RWPE1 (cell line): Measurements from ENCODE around the gene PPM1E.

Experiments used
- CTCF ChIA-PET: fragments of 350-600 bp; sonication (Branson Sonifier 250); formaldehyde crosslinking; extraction: SDS; loops from one replicate; lab custom pipeline; 2021; lab: Yijun Ruan, JAX
- POLR2A ChIA-PET: fragments of 400-600 bp; formaldehyde crosslinking; extraction: SDS; loops from one replicate; lab custom pipeline; 2020; ENCODE audit warnings: antibody characterized with exemption; ENCODE audit not compliant: low non-redundant PET; lab: Yijun Ruan, JAX
- DNase-seq: peaks from one replicate; pipeline ENCODE4 v3.0.0; 2012; ENCODE audit warnings: low spot score
- H3K27ac ChIP-seq: fragments of 450-650 bp; 2 replicates; pipeline ENCODE4 v1.5.1; 2017
- TF ChIP-seq, protein P1 (sequence below): fragments of 450-650 bp; conservative IDR thresholded peaks from 2 replicates; pipeline ENCODE4 v1.5.1; 2017; ENCODE audit warnings: low read depth, mild to moderate bottlenecking

Gene PPM1E

DNA sequence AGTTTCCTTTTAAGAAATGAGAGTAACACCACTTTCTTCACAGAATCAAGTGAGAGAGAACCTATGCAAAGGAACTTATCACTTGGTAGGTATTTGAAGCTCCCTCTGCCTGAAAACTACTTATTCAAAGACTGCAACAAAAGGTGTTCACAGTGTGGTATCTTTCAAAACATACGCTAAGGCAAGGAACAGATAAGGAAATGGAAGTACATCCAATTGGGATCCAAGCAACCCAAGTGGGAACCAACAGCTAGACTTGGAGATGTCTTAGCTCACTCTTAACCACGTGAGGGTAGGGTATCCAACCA, 431 bp upstream of the PPM1E start:
- DNase-seq: no peak
- POLR2A ChIA-PET: no interaction called here
- TF ChIP-seq, protein P1, sequence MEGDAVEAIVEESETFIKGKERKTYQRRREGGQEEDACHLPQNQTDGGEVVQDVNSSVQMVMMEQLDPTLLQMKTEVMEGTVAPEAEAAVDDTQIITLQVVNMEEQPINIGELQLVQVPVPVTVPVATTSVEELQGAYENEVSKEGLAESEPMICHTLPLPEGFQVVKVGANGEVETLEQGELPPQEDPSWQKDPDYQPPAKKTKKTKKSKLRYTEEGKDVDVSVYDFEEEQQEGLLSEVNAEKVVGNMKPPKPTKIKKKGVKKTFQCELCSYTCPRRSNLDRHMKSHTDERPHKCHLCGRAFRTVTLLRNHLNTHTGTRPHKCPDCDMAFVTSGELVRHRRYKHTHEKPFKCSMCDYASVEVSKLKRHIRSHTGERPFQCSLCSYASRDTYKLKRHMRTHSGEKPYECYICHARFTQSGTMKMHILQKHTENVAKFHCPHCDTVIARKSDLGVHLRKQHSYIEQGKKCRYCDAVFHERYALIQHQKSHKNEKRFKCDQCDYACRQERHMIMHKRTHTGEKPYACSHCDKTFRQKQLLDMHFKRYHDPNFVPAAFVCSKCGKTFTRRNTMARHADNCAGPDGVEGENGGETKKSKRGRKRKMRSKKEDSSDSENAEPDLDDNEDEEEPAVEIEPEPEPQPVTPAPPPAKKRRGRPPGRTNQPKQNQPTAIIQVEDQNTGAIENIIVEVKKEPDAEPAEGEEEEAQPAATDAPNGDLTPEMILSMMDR: no peak
- no peak overlapping the region for H3K27ac ChIP-seq
- CTCF ChIA-PET: interaction anchor here (0.6 to 0.9 kb wide), 2 partner anchors 12 to 249 kb away, joined by 3 read pairs; no protein-coding TSS in a partner anchor

DNA sequence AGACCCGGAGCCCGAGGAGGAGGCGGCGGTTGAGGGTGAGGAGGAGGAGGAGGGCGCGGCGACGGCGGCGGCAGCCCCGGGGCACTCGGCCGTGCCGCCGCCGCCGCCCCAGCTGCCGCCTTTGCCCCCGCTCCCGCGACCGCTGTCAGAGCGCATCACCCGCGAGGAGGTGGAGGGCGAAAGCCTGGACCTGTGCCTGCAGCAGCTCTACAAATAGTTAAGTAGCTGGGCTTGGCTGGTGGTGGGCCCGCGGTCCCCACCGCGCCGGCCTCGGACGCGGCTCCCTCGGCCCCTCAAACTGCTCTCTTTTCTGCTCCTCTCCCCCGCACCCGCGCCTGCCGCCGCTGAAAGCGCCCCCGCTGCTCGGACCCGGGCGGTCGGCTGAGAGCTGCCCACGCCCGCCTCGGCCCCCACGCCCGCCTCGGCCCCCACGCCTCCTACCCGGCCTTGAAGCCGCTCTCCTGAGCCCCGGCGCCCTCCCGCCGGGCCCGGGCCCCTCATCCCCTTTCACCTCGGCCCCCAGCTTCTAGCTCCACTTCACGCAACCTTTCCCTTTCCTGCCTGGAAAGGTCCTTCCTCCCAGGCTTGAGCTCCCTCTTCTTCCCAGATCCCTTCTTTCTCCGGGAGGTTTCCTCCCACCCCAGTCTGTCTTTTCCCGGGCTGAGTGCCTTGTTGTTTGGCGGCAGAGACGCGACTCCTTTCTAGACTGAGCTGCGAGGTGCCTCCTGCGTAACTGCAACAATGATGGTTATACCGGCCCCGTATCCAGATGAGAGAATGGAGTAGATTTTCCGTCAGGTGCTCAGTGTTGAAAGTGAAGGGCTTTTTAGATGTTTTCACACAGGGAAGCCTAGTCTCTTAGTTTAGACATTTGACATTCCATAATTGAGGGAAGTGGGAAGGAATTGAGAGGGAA, 850 bp downstream of the PPM1E start:
- ChIA-PET CTCF (interaction anchor here (0.7 kb wide), 1 partner anchor 140 kb away, joined by 3 read pairs; no protein-coding TSS in a partner anchor), POLR2A (no interaction called here)
- H3K27ac ChIP-seq: no peak overlapping the region
- TF ChIP-seq, protein P1: no peak
- DNase-seq: no peak

DNA sequence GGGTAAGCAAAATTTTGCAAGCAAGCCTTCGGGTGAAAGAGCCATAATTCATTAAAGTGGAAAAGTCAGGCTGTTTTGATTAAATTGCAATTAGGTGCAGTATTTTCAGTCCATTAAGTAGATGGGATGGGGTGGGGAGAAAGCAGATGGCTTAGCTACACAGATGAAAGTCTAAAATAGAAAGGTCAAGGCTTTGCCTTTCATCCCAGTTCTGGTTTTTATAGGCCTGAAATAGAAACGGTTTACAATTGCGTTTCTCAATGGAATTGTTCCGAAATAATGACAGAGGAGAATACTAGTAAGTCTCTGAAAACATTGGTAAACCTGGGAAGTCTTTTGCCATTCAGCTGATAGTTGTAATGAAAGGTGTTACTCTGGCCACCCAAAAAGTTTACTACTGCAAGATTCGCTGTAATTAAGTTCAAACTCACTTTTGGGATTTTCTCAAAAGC, 1.5 kb downstream of the PPM1E start:
- no peak for DNase-seq
- TF ChIP-seq, protein P1: no peak
- POLR2A ChIA-PET: no interaction called here
- no peak overlapping the region for H3K27ac ChIP-seq
- CTCF ChIA-PET: interaction anchor here (0.7 kb wide), 1 partner anchor 139 kb away, joined by 3 read pairs; no protein-coding TSS in a partner anchor

DNA sequence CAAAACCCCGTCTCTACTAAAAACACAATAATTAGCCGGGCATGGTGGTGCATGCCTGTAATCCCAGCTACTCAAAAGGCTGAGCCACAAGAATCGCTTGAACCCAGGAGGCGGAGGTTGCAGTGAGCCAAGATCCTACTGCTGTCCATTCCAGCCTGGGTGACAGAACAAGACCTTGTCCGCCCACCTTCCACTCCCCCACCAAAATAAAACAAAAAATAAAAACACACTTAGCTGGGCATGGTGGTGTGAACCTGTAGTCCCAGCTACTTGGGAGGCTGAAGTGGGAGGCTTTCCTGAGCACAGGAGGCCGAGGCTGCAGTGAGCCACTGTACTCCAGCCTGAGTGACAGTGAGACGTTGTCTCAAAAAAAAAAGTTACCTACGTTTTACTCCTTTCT, 3.2 kb downstream of the PPM1E start:
- TF ChIP-seq, protein P1: no peak
- no peak overlapping the region for H3K27ac ChIP-seq
- ChIA-PET CTCF (interaction anchor here (0.6 kb wide), 1 partner anchor 248 kb away, joined by 3 read pairs; no protein-coding TSS in a partner anchor), POLR2A (no interaction called here)
- DNase-seq: no peak

DNA sequence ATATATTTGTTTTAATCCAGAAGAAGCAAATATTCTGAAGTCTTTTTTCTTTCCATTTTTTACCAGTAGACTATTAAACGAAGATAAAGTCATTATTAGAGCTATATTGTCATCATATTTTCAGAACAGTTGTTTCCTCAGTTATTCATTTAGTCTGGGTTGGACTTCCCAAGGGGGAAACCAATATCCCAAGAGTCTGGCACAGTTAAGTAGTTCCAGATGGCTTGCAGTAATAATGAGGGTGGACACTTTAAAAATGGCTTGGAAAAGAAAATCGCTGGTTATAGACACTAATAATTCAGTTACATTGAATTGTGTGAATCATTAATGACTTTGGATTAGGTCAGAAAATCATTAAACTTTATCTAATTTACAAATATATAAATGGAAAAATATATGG, 3.9 kb downstream of the PPM1E start:
- no peak for DNase-seq
- ChIA-PET POLR2A (no interaction called here), CTCF (interaction anchor here (0.6 kb wide), 1 partner anchor 247 kb away, joined by 3 read pairs; no protein-coding TSS in a partner anchor)
- no peak overlapping the region for H3K27ac ChIP-seq
- TF ChIP-seq, protein P1: no peak

DNA sequence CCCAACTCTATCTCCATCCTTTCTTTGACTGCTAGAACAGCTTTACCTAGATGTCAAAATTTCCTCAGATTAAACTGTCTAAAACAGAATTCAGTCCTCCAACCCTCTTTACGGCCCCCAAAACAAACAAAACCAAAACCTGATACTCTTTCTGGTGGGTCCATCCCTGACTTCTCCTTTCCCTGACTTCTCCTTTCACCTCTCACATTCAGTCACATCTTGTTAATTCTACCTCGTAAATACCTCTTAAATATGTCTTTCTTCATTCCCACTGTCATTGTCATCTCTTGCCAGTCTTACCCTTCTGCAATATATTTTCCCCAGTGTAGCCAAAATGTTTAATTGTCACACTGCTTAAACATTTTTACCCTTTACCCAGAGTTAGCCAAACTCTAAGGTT, 4.6 kb downstream of the PPM1E start:
- H3K27ac ChIP-seq: no peak overlapping the region
- DNase-seq: no peak
- ChIA-PET POLR2A (no interaction called here), CTCF (no interaction called here)
- TF ChIP-seq, protein P1: no peak
